ENCODE results near the gene KRTAP5-10.
A peak's percentile ranks its signal among the peaks of the same experiment; 100 is the strongest.
"Not testable (repeated sequence)": the region's sequence is repeated elsewhere in the genome, so short reads cannot be mapped to it uniquely, and the experiment has no call there.

The KRTAP5-10 gene

GRCh38 chr11:71582969-71583368 lies 17.6 kb downstream of the KRTAP5-10 start:
- H3K27me3 Mint-ChIP-seq: peaks cover 50 to 79% of the 10 kb centered on the region in 2 donors
- DNase-seq; H3K27ac Mint-ChIP-seq; H3K4me1 Mint-ChIP-seq (ENCODE audit: low read depth in 2 of 2); H3K9me3 Mint-ChIP-seq; ATAC-seq (replicated peaks); H3K4me3 Mint-ChIP-seq; H3K36me3 Mint-ChIP-seq (ENCODE audit: insufficient read depth): not testable (repeated sequence)

- peaks cover 42 to 82% of the 10 kb centered on the region in 2 donors for H3K27me3 Mint-ChIP-seq
- H3K4me1 Mint-ChIP-seq (ENCODE audit: low read depth in 2 of 2); H3K27ac Mint-ChIP-seq; H3K36me3 Mint-ChIP-seq (ENCODE audit: insufficient read depth); H3K9me3 Mint-ChIP-seq; DNase-seq; H3K4me3 Mint-ChIP-seq; ATAC-seq (replicated peaks): not testable (repeated sequence)
Observed at GRCh38 chr11:71585673-71586072, 20.3 kb downstream of the KRTAP5-10 start.

GRCh38 chr11:71588314-71588713 lies 23.0 kb downstream of the KRTAP5-10 start:
- H3K9me3 Mint-ChIP-seq; ATAC-seq (replicated peaks); DNase-seq; H3K4me3 Mint-ChIP-seq; H3K4me1 Mint-ChIP-seq (ENCODE audit: low read depth in 2 of 2); H3K36me3 Mint-ChIP-seq (ENCODE audit: insufficient read depth); H3K27ac Mint-ChIP-seq: not testable (repeated sequence)
- peaks cover 17 to 66% of the 10 kb centered on the region in 2 donors for H3K27me3 Mint-ChIP-seq

- H3K36me3 Mint-ChIP-seq (ENCODE audit: insufficient read depth); H3K9me3 Mint-ChIP-seq; H3K4me1 Mint-ChIP-seq (ENCODE audit: low read depth in 2 of 2); H3K27ac Mint-ChIP-seq; DNase-seq; ATAC-seq (replicated peaks); H3K4me3 Mint-ChIP-seq: not testable (repeated sequence)
- H3K27me3 Mint-ChIP-seq: peaks cover 17 to 66% of the 10 kb centered on the region in 2 donors
Observed at GRCh38 chr11:71588822-71589545, 23.6 kb downstream of the KRTAP5-10 start.

- H3K4me1 Mint-ChIP-seq (ENCODE audit: low read depth in 2 of 2); H3K4me3 Mint-ChIP-seq; H3K9me3 Mint-ChIP-seq; DNase-seq; ATAC-seq (replicated peaks); H3K36me3 Mint-ChIP-seq (ENCODE audit: insufficient read depth); H3K27ac Mint-ChIP-seq: not testable (repeated sequence)
- H3K27me3 Mint-ChIP-seq: peaks cover 18 to 65% of the 10 kb centered on the region in 2 donors
Observed at GRCh38 chr11:71589546-71589920, 24.2 kb downstream of the KRTAP5-10 start.

GRCh38 chr11:71603221-71603620 lies 37.9 kb downstream of the KRTAP5-10 start:
- H3K27ac Mint-ChIP-seq; DNase-seq; H3K4me3 Mint-ChIP-seq; ATAC-seq (replicated peaks); H3K36me3 Mint-ChIP-seq (ENCODE audit: insufficient read depth); H3K9me3 Mint-ChIP-seq: not testable (repeated sequence)
- Mint-ChIP-seq H3K4me1 (ENCODE audit: low read depth in 2 of 2) (peaks cover 3 to 14% of the 10 kb centered on the region in 2 donors), H3K27me3 (peaks cover 34 to 75% of the 10 kb centered on the region in 2 donors)

GRCh38 chr11:71604798-71605488 lies 39.6 kb downstream of the KRTAP5-10 start:
- peak in 1 of 3 experiments; percentile 23 for DNase-seq

GRCh38 chr11:71606853-71607519 lies 41.6 kb downstream of the KRTAP5-10 start:
- H3K27ac Mint-ChIP-seq; ATAC-seq (replicated peaks); H3K36me3 Mint-ChIP-seq (ENCODE audit: insufficient read depth); H3K9me3 Mint-ChIP-seq; DNase-seq: not testable (repeated sequence)
- peaks cover 3 to 14% of the 10 kb centered on the region in 2 donors for H3K4me1 Mint-ChIP-seq (ENCODE audit: low read depth in 2 of 2)
- peaks cover 37 to 80% of the 10 kb centered on the region in 2 donors for H3K27me3 Mint-ChIP-seq
- H3K4me3 Mint-ChIP-seq: peak overlapping the region; percentile 35 to 52

More at GRCh38 chr11:71604798-71605488, 39.6 kb downstream of the KRTAP5-10 start:
- H3K4me3 Mint-ChIP-seq; ATAC-seq (replicated peaks); H3K9me3 Mint-ChIP-seq; H3K27ac Mint-ChIP-seq; H3K36me3 Mint-ChIP-seq (ENCODE audit: insufficient read depth): not testable (repeated sequence)
- Mint-ChIP-seq H3K27me3 (peaks cover 41 to 77% of the 10 kb centered on the region in 2 donors), H3K4me1 (ENCODE audit: low read depth in 2 of 2) (peaks cover 3 to 14% of the 10 kb centered on the region in 2 donors)

GRCh38 chr11:71607520-71608216 lies 42.3 kb downstream of the KRTAP5-10 start:
- H3K27me3 Mint-ChIP-seq: peaks cover 37 to 82% of the 10 kb centered on the region in 2 donors
- H3K4me1 Mint-ChIP-seq (ENCODE audit: low read depth in 2 of 2): peaks cover 3 to 14% of the 10 kb centered on the region in 2 donors
- not testable (repeated sequence) for H3K36me3 Mint-ChIP-seq (ENCODE audit: insufficient read depth); ATAC-seq (replicated peaks); H3K27ac Mint-ChIP-seq; DNase-seq; H3K9me3 Mint-ChIP-seq
- H3K4me3 Mint-ChIP-seq: peak overlapping the region; percentile 70 to 73

GRCh38 chr11:71608272-71608671 lies 42.9 kb downstream of the KRTAP5-10 start:
- not testable (repeated sequence) for DNase-seq; H3K9me3 Mint-ChIP-seq; H3K36me3 Mint-ChIP-seq (ENCODE audit: insufficient read depth); H3K4me3 Mint-ChIP-seq; ATAC-seq (replicated peaks); H3K27ac Mint-ChIP-seq
- H3K4me1 Mint-ChIP-seq (ENCODE audit: low read depth in 2 of 2): peaks cover 3 to 14% of the 10 kb centered on the region in 2 donors
- H3K27me3 Mint-ChIP-seq: peaks cover 37 to 84% of the 10 kb centered on the region in 2 donors

- H3K9me3 Mint-ChIP-seq; H3K27ac Mint-ChIP-seq; ATAC-seq (replicated peaks); DNase-seq; H3K4me3 Mint-ChIP-seq; H3K36me3 Mint-ChIP-seq (ENCODE audit: insufficient read depth); H3K4me1 Mint-ChIP-seq (ENCODE audit: low read depth in 2 of 2): not testable (repeated sequence)
- peaks cover 37 to 80% of the 10 kb centered on the region in 2 donors for H3K27me3 Mint-ChIP-seq
Observed at GRCh38 chr11:71611218-71611910, 46.0 kb downstream of the KRTAP5-10 start.

- H3K27ac Mint-ChIP-seq; H3K4me1 Mint-ChIP-seq (ENCODE audit: low read depth in 2 of 2); H3K9me3 Mint-ChIP-seq; H3K36me3 Mint-ChIP-seq (ENCODE audit: insufficient read depth); ATAC-seq (replicated peaks); DNase-seq; H3K4me3 Mint-ChIP-seq: not testable (repeated sequence)
- peaks cover 31 to 65% of the 10 kb centered on the region in 2 donors for H3K27me3 Mint-ChIP-seq
Observed at GRCh38 chr11:71613931-71614330, 48.6 kb downstream of the KRTAP5-10 start.
